Right lobe of liver (tissue), 4 donors: ENCODE data around the gene NECTIN4.

Experiments used
- CTCF ChIP-seq, 4 donors: fragments of 200-600 bp in 3 of 4; fragments of 450-650 bp in 1 of 4; IDR thresholded peaks; one replicate each; pipeline versions ENCODE4 v1.5.1 to v1.8.0; 2016 to 2022; ENCODE audit warnings: antibody characterized with exemption in 4 of 4, mild to moderate bottlenecking in 2 of 4
- POLR2A ChIP-seq: fragments of 450-650 bp; IDR thresholded peaks from one replicate; pipeline ENCODE4 v1.6.1; 2017; ENCODE audit warnings: antibody characterized with exemption, mild to moderate bottlenecking
- donor health status: DM: no; HTN: no; CAD: no.
- donor health status: DM: no; HTN: no; CAD: no.
- donor health status: DM: no; HTN: yes; CAD: no.

GRCh38 chr1:161021970-161022353, 67.4 kb downstream of the NECTIN4 start:
- no peak for TF ChIP-seq CTCF (IDR thresholded peaks at IDR 0.05)
- peak; percentile 5 for TF ChIP-seq POLR2A
